Islet precursor cell (in vitro differentiated cells): ENCODE measurements around the gene GPR37L1.
"Not testable (repeated sequence)": the region's sequence is repeated elsewhere in the genome, so short reads cannot be mapped to it uniquely, and the experiment has no call there.

Experiments
- DNase-seq: peaks from one replicate; pipeline ENCODE4 v3.0.0-alpha.2; 2018

GPR37L1 gene

GRCh38 chr1:202158810-202159533 is 36.3 kb downstream of the GPR37L1 start:
- DNase-seq, result no peak

DNA sequence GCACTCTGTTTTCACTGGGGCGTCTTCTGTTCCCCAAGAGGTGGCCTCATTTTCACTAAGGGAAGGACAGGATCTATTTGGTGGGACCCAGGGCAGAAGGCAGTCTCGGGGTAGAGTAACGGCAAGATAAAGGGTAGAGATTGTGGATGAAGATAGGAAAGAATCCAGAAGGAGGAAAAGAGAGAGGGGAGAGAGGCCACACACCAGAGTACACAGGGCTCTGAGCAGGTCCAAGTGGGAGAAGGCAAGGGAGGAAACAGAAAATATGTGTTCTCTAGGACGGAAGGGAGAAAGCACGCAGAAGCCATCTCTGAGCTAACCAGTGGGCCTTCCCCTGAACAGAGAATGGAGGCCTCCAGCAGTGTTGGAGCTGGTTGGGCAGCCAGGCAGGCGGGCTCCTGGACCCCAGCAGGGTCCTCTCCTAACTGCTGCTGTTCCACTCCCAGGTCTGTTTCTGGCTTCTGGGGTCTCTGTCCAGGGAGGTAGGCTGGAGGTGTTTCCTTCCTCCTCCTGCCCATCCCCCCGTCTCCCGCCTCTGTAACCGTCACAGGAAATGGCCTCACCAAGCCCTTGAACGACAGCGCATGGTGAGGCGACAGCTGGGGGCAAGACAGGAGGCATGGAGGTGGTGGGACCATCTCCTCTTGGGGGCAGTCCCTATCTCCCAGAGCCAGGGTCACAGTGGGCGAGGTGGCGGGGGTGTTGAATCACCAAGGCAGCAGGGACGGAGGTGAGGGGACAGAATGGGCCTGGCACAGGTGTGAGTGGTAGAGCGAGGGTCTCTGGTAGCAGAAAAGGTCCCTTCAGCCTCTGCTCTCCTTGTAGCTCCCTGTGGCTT is 37.0 kb downstream of the GPR37L1 start:
- no peak for DNase-seq

DNA sequence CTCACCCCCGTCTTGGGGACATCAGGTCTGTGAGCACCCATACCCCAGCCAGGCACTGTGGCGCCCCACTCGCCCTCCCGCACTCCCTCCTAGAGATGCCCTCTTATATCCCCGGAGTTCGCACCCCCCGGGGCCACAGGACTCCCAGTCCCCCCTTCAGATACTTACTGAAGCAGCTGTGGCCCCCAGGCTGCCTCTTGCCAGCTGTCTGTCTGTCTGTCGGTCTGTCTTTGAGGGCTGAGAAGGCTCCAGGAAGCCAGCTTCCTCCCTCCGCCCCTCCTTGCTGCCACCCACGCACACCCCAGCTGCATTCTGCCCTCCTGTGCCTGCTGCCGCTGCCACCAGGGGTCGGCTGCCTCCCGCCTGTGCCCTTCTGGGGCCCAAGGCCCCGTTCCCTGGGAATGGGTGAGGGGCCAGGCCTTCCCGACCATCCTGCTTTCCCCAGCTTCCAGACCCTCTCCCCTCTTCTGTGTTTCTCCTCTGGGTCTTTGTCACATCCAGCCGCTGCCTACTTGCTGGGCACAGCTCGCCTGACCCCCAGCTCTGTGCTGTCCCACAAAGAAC is 37.7 kb downstream of the GPR37L1 start, which contains the start of gene PTPN7:
Gene PTPN7 (minus strand): TSS at position 226 of the 564 bp plus-strand sequence. CDS start 1,200 bp downstream, outside the sequence.
- no peak for DNase-seq

DNA sequence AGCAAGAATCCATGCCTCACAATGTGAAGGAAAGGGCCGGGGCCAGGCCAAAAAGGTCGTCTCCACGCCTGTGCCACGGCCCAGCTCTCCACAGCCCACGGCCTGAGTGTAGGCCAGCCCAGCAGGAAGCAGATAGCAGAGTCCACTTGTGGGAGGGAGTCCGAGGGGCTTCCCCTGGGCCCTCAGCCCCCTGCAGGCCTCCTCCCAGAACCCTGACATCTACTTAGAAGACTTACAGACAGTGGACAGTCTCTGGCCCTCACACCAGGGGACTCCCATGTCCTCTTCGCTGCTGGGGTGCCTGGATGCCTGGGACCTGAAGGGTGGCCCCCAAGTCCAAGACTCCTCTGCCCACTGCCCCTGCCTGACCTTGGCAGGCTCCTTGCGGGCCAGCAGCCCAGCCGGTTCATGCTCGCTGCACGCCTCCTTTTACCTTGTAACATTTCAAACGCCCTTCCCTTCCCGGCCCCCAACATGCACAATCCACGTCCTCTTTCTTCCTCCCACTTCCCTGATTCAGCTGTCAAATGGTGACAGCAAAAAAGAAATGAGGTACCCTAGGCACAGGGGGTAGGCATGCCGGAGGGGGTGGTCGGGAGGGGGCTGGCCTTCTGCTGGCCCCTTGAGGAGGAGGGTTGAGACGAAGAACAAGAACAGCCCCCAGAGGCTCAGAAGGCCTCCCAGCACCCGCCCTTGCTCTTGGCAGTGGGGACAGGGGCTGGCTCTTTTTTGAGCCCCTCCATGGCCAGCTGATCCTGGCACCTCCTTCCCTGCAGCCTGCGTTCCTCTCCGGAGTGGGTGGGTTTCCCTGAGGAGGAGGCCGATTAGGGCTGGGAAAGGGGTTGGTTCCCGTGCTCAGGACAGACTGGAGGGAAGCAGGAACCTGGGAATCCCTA is 38.7 kb downstream of the GPR37L1 start:
- no peak for DNase-seq

DNA sequence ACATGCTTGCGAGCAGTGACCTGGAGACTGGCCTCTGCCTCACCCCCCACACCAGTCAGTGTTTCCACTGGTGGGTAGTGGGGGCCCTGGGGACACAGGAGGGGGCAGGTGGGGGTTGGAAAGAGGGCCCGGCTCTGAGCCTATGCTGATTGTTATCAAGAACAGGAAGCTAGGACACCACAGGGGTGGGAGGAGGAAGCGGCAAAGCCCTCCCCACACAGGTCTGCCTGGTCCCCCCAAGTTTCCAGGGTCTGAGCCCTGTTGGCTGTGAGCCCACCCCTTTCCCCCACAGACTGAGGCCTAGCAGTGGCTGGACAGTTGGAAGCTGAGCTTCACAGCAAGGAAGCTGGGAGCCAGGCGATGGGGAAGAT is 39.3 kb downstream of the GPR37L1 start:
- DNase-seq, result no peak

DNA sequence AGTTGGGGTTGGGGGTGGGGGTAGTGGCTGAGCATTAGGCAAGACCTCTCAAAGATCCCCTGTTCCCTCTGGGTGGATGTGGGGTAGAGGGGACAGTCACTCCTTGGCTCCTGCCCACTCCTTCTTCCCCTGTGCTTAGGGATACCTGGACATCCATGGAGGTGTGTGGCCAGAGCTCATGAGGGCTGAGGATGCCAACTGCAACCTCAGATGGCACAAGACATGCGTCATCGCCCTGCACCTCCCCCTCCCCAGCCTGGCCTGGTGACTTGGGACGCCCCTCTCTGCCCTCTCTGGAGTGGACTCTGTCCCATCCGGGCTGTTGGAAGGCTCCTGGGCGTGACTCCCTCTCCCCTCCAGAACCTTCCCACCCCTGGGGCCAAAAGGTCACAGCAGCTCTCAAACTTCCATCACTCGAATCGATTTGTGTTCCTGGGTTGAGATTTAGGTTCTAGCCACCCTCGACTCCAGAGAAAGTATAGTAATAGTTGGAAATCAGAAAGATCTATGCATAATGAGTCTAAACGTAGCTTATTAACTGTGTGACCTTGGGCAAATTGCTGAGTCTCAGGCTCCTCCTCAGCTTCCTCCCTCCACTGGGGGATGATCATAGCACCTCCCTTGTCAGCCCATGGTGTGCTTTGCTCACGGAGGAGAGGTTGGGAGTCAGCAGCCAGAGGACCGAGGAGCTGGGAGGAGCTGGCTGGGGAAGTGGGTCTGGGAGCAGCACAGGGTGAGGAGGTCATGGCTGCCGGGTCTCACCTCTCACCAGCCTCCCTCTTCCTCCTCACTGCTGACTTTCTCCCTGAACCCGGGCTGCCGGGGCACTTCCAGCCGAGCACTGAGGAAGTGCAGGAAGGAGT is 39.9 kb downstream of the GPR37L1 start:
- no peak for DNase-seq

DNA sequence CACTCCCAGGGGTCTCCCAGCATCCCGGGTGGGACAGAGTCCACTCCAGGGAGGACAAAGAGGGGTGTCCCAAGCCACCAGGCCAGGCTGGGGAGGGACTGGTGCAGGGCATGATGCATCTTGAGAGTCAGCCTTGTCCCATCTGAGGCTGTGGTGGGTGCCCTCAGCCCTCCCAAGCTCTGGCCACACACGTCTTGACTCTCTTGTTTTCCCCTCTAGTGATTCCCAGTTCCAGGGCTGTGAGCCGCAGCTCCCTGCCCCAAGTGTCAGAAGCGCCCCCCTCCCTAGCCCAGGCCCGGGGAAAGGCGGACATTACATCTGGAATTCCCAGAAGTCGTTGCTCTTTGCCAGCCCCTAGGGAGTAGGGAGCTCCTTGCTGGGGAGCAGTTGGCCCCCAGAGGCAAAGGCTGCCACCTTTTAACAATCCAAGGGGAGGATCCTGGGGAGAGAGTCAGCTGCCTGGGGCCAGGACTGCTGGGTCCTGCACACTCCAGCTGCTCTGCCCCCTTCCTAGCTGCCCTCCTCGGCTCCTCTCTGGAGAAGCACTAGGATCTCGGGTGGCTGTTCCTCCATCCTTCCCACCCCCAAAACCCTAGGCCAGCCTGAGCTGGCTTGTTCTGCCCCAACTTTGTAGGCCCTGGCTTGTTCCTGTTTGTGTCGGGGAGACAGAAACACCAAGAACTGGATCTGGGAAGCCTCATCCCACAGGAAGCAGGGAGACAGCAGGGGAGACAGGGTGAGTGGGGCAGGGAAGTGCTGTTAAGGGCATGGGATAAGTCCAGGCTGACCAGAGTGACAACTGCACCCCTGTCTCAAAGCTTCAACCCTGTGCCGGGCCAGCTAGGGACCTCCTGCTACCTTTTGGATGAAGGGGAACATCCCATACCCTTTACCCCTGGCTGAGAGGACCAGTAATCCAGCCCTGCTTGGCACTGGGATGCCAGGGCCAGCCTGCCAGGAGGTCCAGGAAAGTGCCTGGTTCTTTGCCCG is 40.9 kb downstream of the GPR37L1 start:
- DNase-seq, result no peak

- no peak for DNase-seq
Measured at GRCh38 chr1:202164271-202165037, 41.7 kb downstream of the GPR37L1 start.

DNA sequence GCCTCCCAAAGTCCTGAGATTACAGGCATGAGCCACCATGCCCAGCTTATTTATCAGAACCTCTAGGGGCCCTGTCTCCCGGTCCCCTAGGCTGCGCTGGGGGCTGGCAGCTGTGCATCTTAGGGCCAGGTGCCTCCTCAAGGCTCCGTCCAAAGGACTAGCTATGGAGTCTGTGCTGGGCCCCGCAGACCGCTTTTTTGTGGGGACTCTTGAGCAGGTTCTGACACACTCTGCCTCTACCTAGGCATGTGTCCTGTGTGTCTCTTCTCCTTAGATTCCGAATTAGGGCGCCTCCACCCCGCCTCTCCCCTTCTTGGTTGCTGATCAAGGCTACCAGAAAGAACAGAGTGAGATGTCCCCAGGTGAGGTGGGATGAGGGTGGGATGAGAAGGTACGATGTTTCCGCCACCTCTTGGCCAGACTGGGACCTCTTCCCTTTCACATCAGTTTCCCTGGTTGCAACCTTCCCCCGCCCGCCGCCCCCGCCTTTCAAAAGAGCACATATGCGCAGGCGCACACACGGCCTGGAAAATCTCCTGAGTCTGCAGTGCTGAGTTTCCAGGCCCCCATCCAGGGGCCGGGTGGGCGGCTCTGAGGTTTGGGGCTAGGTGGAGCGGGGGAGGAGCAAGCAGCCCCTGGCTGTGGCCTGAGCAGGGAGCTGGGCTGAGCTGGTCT is 42.7 kb downstream of the GPR37L1 start:
- DNase-seq, result no peak

- DNase-seq, result no peak
Measured at GRCh38 chr1:202165942-202166843, 43.5 kb downstream of the GPR37L1 start.

DNA sequence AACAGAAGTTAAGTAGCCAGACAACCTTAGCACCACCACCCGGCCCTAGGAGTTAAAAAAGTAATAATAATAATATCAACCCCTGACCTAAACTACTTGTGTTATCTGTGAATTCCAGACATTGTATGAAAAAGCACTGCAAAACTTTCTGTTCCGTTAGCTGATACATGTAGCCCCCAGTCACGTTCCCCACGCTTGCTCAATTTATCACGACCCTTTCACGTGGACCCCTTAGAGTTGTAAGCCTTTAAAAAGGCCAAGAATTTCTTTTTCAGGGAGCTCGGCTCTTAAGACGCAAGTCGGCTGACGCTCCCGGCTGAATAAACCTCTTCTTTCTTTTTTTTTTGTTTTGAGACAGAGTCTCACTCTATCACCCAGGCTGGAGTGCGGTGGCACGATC is 44.3 kb downstream of the GPR37L1 start:
- DNase-seq, result not testable (repeated sequence)

GRCh38 chr1:202167708-202168415 is 45.1 kb downstream of the GPR37L1 start:
- no peak for DNase-seq

GRCh38 chr1:202168861-202169260 is 46.1 kb downstream of the GPR37L1 start:
- no peak for DNase-seq

DNA sequence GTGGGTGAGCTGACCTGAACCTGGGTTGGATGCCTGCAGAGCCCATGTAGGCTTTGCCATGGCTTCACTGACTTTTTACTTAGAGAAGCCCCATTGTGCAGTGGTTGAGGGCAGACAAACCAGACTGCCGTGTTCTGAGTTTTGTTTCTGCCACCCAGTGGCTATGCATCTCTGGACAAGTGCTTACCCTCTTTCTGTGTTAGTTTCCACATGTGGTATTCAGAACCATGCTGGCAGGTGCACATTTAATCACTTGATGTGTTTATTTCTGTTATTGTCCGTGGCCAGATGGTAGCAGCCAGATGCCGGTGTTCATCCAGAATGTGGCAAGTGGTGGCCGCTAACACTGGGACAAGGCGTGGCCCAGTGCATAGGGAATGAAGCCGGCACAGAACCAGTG is 48.0 kb downstream of the GPR37L1 start:
- no peak for DNase-seq

DNA sequence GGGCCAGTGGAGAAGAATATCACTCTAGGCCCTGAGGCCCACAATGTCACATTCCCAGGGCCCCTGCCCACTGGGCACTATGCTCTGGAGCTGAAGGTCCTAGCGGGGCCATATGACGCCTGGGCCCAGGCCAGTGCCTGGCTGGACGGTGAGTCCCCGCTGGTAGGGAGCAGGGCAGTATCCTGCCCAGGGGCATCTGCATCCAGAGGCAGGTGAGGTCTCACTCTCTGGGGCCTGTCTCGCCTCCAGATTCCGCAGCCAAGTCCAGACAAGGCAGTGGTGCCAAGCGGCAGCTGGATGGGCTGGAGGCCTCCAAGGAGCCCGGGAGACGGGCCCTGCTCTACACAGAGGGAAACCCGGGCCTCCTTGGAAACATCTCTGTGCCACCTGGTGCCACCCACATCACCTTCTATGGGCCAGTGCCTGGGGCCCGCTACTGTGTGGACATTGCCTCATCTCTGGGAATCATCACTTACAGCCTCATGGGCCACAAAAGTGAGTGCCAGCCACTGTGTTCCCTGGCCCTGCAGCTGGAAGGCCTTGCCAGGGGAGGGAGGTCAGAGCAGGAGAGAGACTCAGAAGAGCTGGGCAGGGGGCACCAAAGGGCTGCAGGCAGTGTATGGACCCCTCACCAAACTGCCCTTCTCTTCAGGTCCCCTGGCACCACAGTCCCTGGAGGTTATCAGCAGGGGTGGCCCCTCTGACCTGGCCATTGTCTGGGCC is 48.7 kb downstream of the GPR37L1 start:
- DNase-seq, result no peak

DNA sequence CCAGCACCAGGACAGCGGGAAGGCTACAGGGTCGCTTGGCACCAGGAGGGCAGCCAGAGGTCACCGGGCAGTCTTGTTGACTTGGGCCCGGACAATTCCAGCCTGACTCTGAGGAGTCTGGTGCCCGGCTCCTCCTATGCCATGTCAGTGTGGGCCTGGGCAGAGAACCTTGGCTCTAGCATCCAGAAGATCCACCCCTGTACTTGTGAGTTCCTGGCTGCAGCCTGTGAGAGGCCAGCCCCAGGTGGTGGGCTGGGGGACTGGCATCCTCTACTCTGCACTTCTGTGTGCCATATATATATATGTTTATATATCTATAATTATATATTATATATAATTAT is 49.3 kb downstream of the GPR37L1 start:
- DNase-seq, result no peak

- no peak for DNase-seq
Measured at GRCh38 chr1:202173993-202174392, 51.3 kb downstream of the GPR37L1 start.
